ENCODE data around the gene SDE2. TPM values are rescaled to one million over a fixed set of nuclear protein-coding genes. Genes with fewer than 3 reads are reported as not detected.

The SDE2 gene
- total and polyA plus RNA-seq, 2 of the 8 experiments (the other 6 are each of a cell fraction or from before 2014, with no cell fraction given) = 8.5 to 16.7 TPM

- Histone ChIP-seq H3K23ac (ENCODE audit: insufficient read length) (no peak overlapping the region), H3K18ac (ENCODE audit: extremely low read depth, low read length) (no peak overlapping the region), H3K9ac (replicated peaks in 1 of 4; ENCODE audit: extremely low read depth in 1 of 4, low read depth in 3 of 4, low read length in 3 of 4) (no peak overlapping the region), H3K4me1 (replicated peaks in 1 of 4; ENCODE audit: control insufficient read depth in 3 of 4, insufficient read depth in 4 of 4, low read length in 3 of 4) (peaks cover 0 to 9% (median 5%) of the 10 kb centered on the region in 4 experiments; a peak in 4 of 7 replicates), H3K23me2 (ENCODE audit: low read depth, low read length) (no peaks in the 10 kb centered on the region), H4K91ac (replicated peaks; ENCODE audit: insufficient read length, low read length) (no peak overlapping the region), H2BK15ac (ENCODE audit: low read length) (no peak overlapping the region), H2AK5ac (ENCODE audit: low read depth, low read length) (no peak overlapping the region), H2BK12ac (ENCODE audit: low read depth, low read length) (no peak overlapping the region), H4K20me1 (replicated peaks in 1 of 2; ENCODE audit: control insufficient read depth in 1 of 2, insufficient read depth in 2 of 2, low read length in 2 of 2) (no peaks in the 10 kb centered on the region), H2AFZ (ENCODE audit: low read length) (no peak overlapping the region), H3K9me3 (ENCODE audit: insufficient read depth in 2 of 2, low read depth in 1 of 2, low read length in 1 of 2) (no peaks in the 10 kb centered on the region), H2BK120ac (replicated peaks; ENCODE audit: low read depth, low read length) (no peak overlapping the region), H3K79me1 (ENCODE audit: low read depth, low read length) (no peaks in the 10 kb centered on the region), H2BK20ac (ENCODE audit: low read length) (no peak overlapping the region), H3K36me3 (ENCODE audit: control insufficient read depth in 2 of 4, insufficient read depth in 4 of 4, low read length in 3 of 4) (no peaks in the 10 kb centered on the region), H4K5ac (ENCODE audit: insufficient read length, low read depth, low read length) (no peak overlapping the region), H2BK5ac (ENCODE audit: low read depth, low read length) (no peak overlapping the region), H3K4ac (replicated peaks; ENCODE audit: insufficient read length, low read depth, low read length) (no peak overlapping the region), H3K27me3 (replicated peaks in 1 of 4; ENCODE audit: control insufficient read depth in 3 of 4, extremely low read depth in 1 of 4, insufficient read depth in 3 of 4, low read length in 3 of 4) (peaks cover 0 to 8% (median 7%) of the 10 kb centered on the region in 4 experiments; a peak in 4 of 7 replicates), H3K56ac (replicated peaks; ENCODE audit: insufficient read length, low read depth, low read length) (no peak overlapping the region), H3K14ac (ENCODE audit: insufficient read length) (no peak overlapping the region), H3K4me2 (ENCODE audit: insufficient read depth in 1 of 2, low read depth in 2 of 2, low read length in 2 of 2) (no peak overlapping the region), H3K4me3 (ENCODE audit: extremely low read depth in 1 of 4, insufficient read depth in 2 of 4, low read depth in 3 of 4, low read length in 4 of 4) (no peak overlapping the region), H3K79me2 (ENCODE audit: control insufficient read depth in 1 of 2, insufficient read depth in 2 of 2, low read length in 2 of 2) (no peaks in the 10 kb centered on the region), H4K8ac (ENCODE audit: extremely low read depth, insufficient read depth, low read length) (no peak overlapping the region), H3K27ac (ENCODE audit: low read depth, low read length) (no peak overlapping the region)
- FAIRE-seq = no peak
- TF ChIP-seq POLR2A (IDR thresholded peaks at IDR 0.05; ENCODE audit: control extremely low read depth in 1 of 2, low read depth in 2 of 2, low read length in 2 of 2) (no peak), ATF2 (IDR thresholded peaks at IDR 0.05; ENCODE audit: low read length) (no peak), BACH1 (IDR thresholded peaks at IDR 0.05; ENCODE audit: low read length) (no peak), PHF8 (conservative IDR thresholded peaks at IDR 0.05; ENCODE audit: low read depth, low read length) (no peak), SRF (IDR thresholded peaks at IDR 0.05; ENCODE audit: low read depth, low read length) (no peak)
- POLR2A ChIA-PET (ENCODE audit: partially characterized antibody) = interaction anchor here (0.6 to 1.8 kb wide), 4 partner anchors 11 to 63 kb away, joined by 3 to 5 read pairs (median 4); partner anchors contain the start of gene SDE2
- 90% methylated on average over 21 of the region's 21 CpGs; no CpG with 5 or more reads in 1 of the 2 experiments for WGBS, 2 experiments (ENCODE audit: extremely low coverage in 1 of 2, insufficient coverage in 1 of 2, insufficient read length in 1 of 2, insufficient replicate concordance in 2 of 2, low coverage in 1 of 2, low lambda C conversion rate in 2 of 2, missing lambda C conversion rate in 1 of 2)
- DNase-seq (ENCODE audit: low read depth in 1 of 2, low spot score in 2 of 2) = no peak
- CTCF ChIA-PET (ENCODE audit: partially characterized antibody) = interaction anchor here (0.7 to 1.8 kb wide), 16 partner anchors 7 to 165 kb away, joined by 3 to 8 read pairs (median 4); partner anchors contain the start of gene TMEM63A
Measured at GRCh38 chr1:225937048-225937968, 61.8 kb downstream of the SDE2 start.

Data from H1 (cell line).